PFSK-1 (cell line): ENCODE data around the gene MAP2K7.

Experiments
- FOXP2 ChIP-seq: optimal IDR thresholded peaks from 2 replicates; pipeline ENCODE3; 2011; ENCODE audit warnings: borderline replicate concordance, control low read depth, inconsistent platforms; ENCODE audit not compliant: insufficient read depth; ENCODE audit errors: extremely low read length, extremely low read depth
- POLR2AphosphoS5 ChIP-seq: IDR thresholded peaks from 2 replicates; pipeline ENCODE4 v1.6.1; 2012; ENCODE audit warnings: low read depth, mild to moderate bottlenecking, control low read depth, low read length, moderate library complexity
- REST ChIP-seq, 2 experiments: IDR thresholded peaks; 2 replicates each; pipeline versions ENCODE4 v1.6.1 to v1.8.0; 2011 to 2012; ENCODE audit warnings: low read depth in 2 of 2, low read length in 2 of 2, control low read depth in 1 of 2, inconsistent platforms in 1 of 2, mild to moderate bottlenecking in 1 of 2, moderate library complexity in 1 of 2; ENCODE audit not compliant: insufficient read depth in 1 of 2
- SIN3A ChIP-seq: IDR thresholded peaks from 2 replicates; pipeline ENCODE4 v1.6.1; 2012; ENCODE audit warnings: mild to moderate bottlenecking, low read length, moderate library complexity, borderline replicate concordance; ENCODE audit not compliant: insufficient read depth
- TAF1 ChIP-seq: IDR thresholded peaks from 2 replicates; pipeline ENCODE4 v1.6.1; 2012; ENCODE audit warnings: low read length, control low read depth, borderline replicate concordance; ENCODE audit not compliant: insufficient read depth

The MAP2K7 gene

GRCh38 chr19:7962644-7963268 lies 59.1 kb downstream of the MAP2K7 start:
- no peak for TF ChIP-seq POLR2AphosphoS5

GRCh38 chr19:7963566-7963965 lies 59.9 kb downstream of the MAP2K7 start:
- TF ChIP-seq TAF1 = no peak
- TF ChIP-seq REST (IDR thresholded peaks at IDR 0.05; ENCODE audit: insufficient read depth in 1 of 2, low read depth in 2 of 2, low read length in 2 of 2) = no peak
- TF ChIP-seq SIN3A = no peak
- no peak for TF ChIP-seq FOXP2
- no peak for TF ChIP-seq POLR2AphosphoS5
